Lower leg skin (tissue), 4 donors: ENCODE data around the gene FAS. TPM values are rescaled to one million over a fixed set of nuclear protein-coding genes. Genes with fewer than 3 reads are reported as not detected.
"Not testable (repeated sequence)": the region's sequence is repeated elsewhere in the genome, so short reads cannot be mapped to it uniquely, and the experiment has no call there.

Source experiments
- DNase-seq, 2 donors: peaks; one replicate each; pipeline ENCODE4 v3.0.0-alpha.2; 2019; ENCODE audit warnings: low spot score in 2 of 2
- H3K4me3 ChIP-seq: fragments of 200-600 bp; sonication (generic); 2 replicates; pipeline ENCODE4 v1.5.1; 2017; ENCODE audit warnings: mild to moderate bottlenecking, low read depth; ENCODE audit not compliant: poor library complexity, severe bottlenecking
- POLR2A ChIP-seq, 2 donors: fragments of 450-650 bp; IDR thresholded peaks; one replicate each; pipeline ENCODE4 v1.6.1; 2016 to 2017; ENCODE audit warnings: antibody characterized with exemption in 2 of 2, mild to moderate bottlenecking in 1 of 2, moderate library complexity in 1 of 2
- WGBS, 2 donors: methylation state at CpG; one replicate each; pipeline ENCODE4 v1.1.5; 2018; 5-methylcytosine and 5-hydroxymethylcytosine counted together
- intact Hi-C: fragments of 100-400 bp; cut with DNase I; formaldehyde crosslinking; loops from one replicate; pipeline ENCODE4 v1.15.0; 2023; ENCODE audit warnings: low total_unique reads
- total RNA-seq, 4 donors: library from RNA; depleted of rRNA; stranded (reverse); fragments of >200 nt; gene quantifications; one replicate each; pipeline ENCODE4 v1.1.0, GENCODE V29; 2016
- TF ChIP-seq, protein P1 (sequence below), 3 donors: fragments of 450-650 bp; IDR thresholded peaks; one replicate each; pipeline ENCODE4 v1.5.1; 2016; ENCODE audit warnings: antibody characterized with exemption in 3 of 3, mild to moderate bottlenecking in 3 of 3, moderate library complexity in 2 of 3

FAS gene
- total RNA-seq, 4 donors from 2014 or later: 11.4 to 19.7 (median 16.3) TPM

DNA sequence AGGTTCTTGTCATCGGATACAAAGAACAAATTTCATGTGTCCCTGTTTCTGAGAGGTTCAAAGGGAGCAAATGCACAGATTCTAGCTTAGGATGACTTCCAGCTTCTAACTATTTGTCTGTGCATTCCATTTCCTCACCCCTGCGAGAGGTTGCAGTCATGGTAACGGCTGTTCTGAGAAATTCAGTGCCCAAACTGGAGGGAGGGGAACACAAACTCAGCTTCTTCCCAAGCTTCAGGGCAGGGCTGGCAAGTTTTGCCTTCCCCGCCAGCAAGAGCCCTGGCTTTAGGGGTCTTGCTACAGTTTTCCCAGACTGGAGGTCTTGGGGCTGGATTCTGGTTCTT lies 11.1 kb downstream of the FAS start:
- TF ChIP-seq, protein P1, sequence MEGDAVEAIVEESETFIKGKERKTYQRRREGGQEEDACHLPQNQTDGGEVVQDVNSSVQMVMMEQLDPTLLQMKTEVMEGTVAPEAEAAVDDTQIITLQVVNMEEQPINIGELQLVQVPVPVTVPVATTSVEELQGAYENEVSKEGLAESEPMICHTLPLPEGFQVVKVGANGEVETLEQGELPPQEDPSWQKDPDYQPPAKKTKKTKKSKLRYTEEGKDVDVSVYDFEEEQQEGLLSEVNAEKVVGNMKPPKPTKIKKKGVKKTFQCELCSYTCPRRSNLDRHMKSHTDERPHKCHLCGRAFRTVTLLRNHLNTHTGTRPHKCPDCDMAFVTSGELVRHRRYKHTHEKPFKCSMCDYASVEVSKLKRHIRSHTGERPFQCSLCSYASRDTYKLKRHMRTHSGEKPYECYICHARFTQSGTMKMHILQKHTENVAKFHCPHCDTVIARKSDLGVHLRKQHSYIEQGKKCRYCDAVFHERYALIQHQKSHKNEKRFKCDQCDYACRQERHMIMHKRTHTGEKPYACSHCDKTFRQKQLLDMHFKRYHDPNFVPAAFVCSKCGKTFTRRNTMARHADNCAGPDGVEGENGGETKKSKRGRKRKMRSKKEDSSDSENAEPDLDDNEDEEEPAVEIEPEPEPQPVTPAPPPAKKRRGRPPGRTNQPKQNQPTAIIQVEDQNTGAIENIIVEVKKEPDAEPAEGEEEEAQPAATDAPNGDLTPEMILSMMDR (IDR thresholded peaks at IDR 0.05): no peak
- TF ChIP-seq POLR2A (IDR thresholded peaks at IDR 0.05): no peak
- DNase-seq: no peak
- intact Hi-C loops: no loop called here
- WGBS, 2 donors: 40 to 44% methylated on average over 4 of the region's 4 CpGs
- no peak overlapping the region for H3K4me3 ChIP-seq

DNA sequence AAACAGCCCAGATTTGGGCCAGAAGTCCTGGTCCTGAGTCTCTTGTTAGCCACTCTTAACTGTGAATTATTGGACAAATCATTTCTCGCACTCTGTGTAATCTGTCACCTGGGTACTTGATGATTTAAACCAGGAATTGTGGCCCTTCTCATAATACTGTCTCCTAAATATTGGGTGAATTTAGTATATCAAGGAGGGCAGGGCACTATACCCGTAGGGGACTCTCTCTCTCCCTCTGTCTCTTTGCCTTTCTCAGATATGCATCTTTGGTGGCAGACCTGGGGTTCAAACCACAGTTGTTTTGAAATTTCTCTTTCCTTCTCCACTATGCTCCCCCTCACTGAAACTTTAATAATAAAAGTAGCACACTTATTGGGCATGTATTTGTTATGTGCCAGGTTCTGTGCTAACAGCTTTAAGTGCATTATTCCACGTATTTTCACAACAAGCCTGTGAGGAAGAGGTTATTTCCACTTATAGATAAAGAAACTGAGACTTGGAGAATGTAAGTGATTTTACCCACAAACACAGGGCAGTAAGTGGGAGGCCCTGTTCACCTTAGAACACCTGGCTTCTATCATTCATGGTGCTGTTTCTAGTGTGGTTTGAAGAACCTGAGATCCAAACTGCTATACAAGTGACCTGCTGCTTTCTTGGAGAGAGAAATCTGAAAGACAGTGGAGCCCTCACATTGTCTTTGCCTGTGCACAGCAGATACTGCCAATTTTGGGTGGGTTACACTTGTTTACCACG lies 11.8 kb downstream of the FAS start:
- intact Hi-C loops: no loop called here
- WGBS, 2 donors: 74 to 76% methylated on average over 4 of the region's 4 CpGs
- no peak for TF ChIP-seq POLR2A (IDR thresholded peaks at IDR 0.05)
- TF ChIP-seq, protein P1 (IDR thresholded peaks at IDR 0.05): no peak
- no peak overlapping the region for H3K4me3 ChIP-seq
- DNase-seq: no peak

DNA sequence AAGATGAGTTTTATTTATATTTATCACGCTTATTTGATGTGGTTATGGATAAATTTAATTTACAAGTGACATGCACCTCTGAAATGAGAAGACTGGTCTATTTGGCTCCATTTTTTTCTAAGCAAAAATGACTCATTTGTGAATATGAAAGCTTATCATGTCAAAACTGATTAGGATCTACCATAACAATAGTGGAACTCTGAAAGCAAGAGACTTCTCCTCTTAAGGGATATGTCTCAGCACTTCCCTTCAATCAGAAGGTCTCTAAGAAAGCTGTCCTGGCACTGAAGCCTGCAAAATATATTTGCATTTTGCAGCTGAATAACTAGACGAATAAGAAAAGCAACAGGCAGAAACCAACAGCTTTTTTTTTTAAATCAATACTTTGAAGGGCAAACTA lies 12.7 kb downstream of the FAS start:
- WGBS, 2 donors: 20 to 29% methylated on average over 2 of the region's 2 CpGs
- TF ChIP-seq, protein P1 (IDR thresholded peaks at IDR 0.05): no peak
- TF ChIP-seq POLR2A (IDR thresholded peaks at IDR 0.05): no peak
- DNase-seq: no peak
- no peak overlapping the region for H3K4me3 ChIP-seq
- intact Hi-C loops: no loop called here

DNA sequence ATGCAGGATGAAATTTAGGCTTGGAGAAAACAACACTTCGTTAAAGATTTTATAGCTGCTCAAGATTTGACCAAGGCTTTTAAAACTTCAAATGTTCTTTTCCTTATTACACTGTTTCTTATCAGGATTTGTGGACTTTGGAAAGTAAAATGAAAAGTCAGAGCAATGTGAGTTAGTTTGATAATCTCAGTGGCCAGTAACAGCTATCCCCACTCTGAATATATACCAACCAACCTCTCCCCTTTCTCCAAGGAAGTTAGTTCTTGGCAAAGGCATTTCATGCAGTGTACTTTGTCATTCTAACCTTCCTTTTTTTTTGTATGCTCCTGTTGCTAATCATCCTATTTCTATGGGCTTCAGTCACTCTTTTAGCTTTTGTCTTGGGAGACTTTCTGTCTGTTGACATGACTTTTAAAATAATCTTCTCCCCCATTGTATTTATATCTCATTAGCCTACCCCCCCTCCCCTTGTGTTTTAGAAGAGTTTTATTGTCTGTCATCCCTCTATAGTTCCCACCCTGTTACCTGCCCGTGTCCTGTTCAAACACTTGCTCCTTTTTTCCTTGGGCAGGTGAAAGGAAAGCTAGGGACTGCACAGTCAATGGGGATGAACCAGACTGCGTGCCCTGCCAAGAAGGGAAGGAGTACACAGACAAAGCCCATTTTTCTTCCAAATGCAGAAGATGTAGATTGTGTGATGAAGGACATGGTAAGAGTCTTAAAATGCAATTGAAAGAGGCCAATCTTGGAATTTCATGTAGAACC lies 16.7 kb downstream of the FAS start:
- no peak overlapping the region for H3K4me3 ChIP-seq
- intact Hi-C loops: no loop called here
- TF ChIP-seq, protein P1 (IDR thresholded peaks at IDR 0.05): no peak
- TF ChIP-seq POLR2A (IDR thresholded peaks at IDR 0.05): no peak
- no peak for DNase-seq
- 62 to 65% methylated on average over 3 of the region's 3 CpGs for WGBS, 2 donors

DNA sequence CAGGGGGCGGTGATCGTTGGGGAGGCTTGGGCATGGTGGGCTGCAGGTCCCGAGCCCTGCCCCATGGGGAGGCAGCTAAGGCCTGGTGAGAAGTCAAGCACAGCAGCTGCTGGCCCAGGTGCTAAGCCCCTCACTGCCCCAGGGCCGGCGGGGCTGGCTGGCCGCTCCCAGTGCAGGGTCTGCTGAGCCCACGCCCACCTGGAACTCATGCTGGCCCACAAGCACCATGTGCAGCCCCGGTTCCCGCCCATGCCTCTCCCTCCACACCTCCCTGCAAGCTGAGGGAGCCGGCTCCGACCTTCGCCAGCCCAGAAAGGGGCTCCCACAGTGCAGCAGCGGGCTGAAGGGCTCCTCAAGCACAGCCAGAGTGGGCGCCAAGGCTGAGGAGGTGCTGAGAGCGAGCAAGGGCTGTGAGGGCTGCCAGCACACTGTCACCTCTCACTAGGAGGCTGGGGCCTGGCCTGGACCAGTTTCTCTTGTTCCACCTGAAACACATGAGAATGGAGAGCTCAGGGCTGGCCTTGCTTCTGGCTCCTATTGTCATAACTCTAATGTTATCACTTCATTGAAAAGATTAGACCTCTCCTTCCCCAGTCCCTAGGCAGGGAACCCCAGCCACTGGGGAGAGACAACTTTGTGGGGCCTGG lies 28.2 kb downstream of the FAS start:
- intact Hi-C loops, H3K4me3 ChIP-seq, DNase-seq: not testable (repeated sequence)
- 89 to 100% methylated on average over 4 to 10 of the region's 15 CpGs for WGBS, 2 donors
